Measurements from ENCODE around the gene APOBEC3B.
"Not testable (repeated sequence)": the region's sequence is repeated elsewhere in the genome, so short reads cannot be mapped to it uniquely, and the experiment has no call there.

APOBEC3B gene

GRCh38 chr22:38997518-38997917 is 15.4 kb downstream of the APOBEC3B start:
- no peak for DNase-seq (ENCODE audit: low spot score)

- peak; percentile 87 for DNase-seq (ENCODE audit: low spot score)
Measured at GRCh38 chr22:39003165-39003638, 21.1 kb downstream of the APOBEC3B start.

- DNase-seq (ENCODE audit: low spot score), result no peak
Measured at GRCh38 chr22:39007177-39007576, 25.0 kb downstream of the APOBEC3B start.

GRCh38 chr22:39008271-39008850 is 26.2 kb downstream of the APOBEC3B start:
- not testable (repeated sequence) for DNase-seq (ENCODE audit: low spot score)

- no peak for DNase-seq (ENCODE audit: low spot score)
Measured at GRCh38 chr22:39010946-39011345, 28.8 kb downstream of the APOBEC3B start.

- no peak for DNase-seq (ENCODE audit: low spot score)
Measured at GRCh38 chr22:39012533-39013511, 30.7 kb downstream of the APOBEC3B start.

- DNase-seq (ENCODE audit: low spot score), result not testable (repeated sequence)
Measured at GRCh38 chr22:39013561-39013941, 31.4 kb downstream of the APOBEC3B start.

GRCh38 chr22:39013942-39014722 is 32.0 kb downstream of the APOBEC3B start, which contains the start of gene APOBEC3C:
Gene APOBEC3C, plus strand, starts transcription at chr22:39014257. Its CDS starts 106 bp downstream, at chr22:39014363.
- DNase-seq (ENCODE audit: low spot score), result peak; percentile 88

GRCh38 chr22:39014723-39015121 is 32.6 kb downstream of the APOBEC3B start:
- not testable (repeated sequence) for DNase-seq (ENCODE audit: low spot score)

GRCh38 chr22:39016592-39016991 is 34.4 kb downstream of the APOBEC3B start:
- DNase-seq (ENCODE audit: low spot score), result no peak

- DNase-seq (ENCODE audit: low spot score), result no peak
Measured at GRCh38 chr22:39017596-39018365, 35.6 kb downstream of the APOBEC3B start.

GRCh38 chr22:39020021-39020651 is 38.0 kb downstream of the APOBEC3B start:
- not testable (repeated sequence) for DNase-seq (ENCODE audit: low spot score)

GRCh38 chr22:39021552-39022250 is 39.6 kb downstream of the APOBEC3B start:
- DNase-seq (ENCODE audit: low spot score), result no peak

- DNase-seq (ENCODE audit: low spot score), result no peak
Measured at GRCh38 chr22:39024519-39025308, 42.6 kb downstream of the APOBEC3B start.

GRCh38 chr22:39026509-39027150 is 44.5 kb downstream of the APOBEC3B start:
- DNase-seq (ENCODE audit: low spot score), result no peak

- no peak for DNase-seq (ENCODE audit: low spot score)
Measured at GRCh38 chr22:39027717-39028116, 45.6 kb downstream of the APOBEC3B start.

- no peak for DNase-seq (ENCODE audit: low spot score)
Measured at GRCh38 chr22:39028281-39028680, 46.1 kb downstream of the APOBEC3B start.

- no peak for DNase-seq (ENCODE audit: low spot score)
Measured at GRCh38 chr22:39029227-39029626, 47.1 kb downstream of the APOBEC3B start.

GRCh38 chr22:39030705-39031104 is 48.6 kb downstream of the APOBEC3B start:
- no peak for DNase-seq (ENCODE audit: low spot score)

Measured in hepatic stellate cell (primary cell).